22Rv1 (cell line): ENCODE measurements around the gene FAM124A.

Source experiments
- CTCF ChIP-seq: fragments of 450-650 bp; IDR thresholded peaks from 2 replicates; pipeline ENCODE4 v1.5.1; 2017; ENCODE audit warnings: mild to moderate bottlenecking
- ZFX ChIP-seq: fragments of 450-650 bp; IDR thresholded peaks from 2 replicates; pipeline ENCODE4 v1.6.1; 2017; ENCODE audit warnings: antibody characterized with exemption, borderline replicate concordance

GRCh38 chr13:51230477-51231105 lies 8.4 kb downstream of the FAM124A start:
- TF ChIP-seq CTCF = no peak
- no peak for TF ChIP-seq ZFX
